Activated naive CD4-positive, alpha-beta T cell treated with anti-CD3 and anti-CD28 coated beads, Interleukin-2, amount 10 ng/mL, durations not matched to agents 7 days and 5 days (primary cell): ENCODE results near the gene P2RX3.
"Not testable (repeated sequence)": the region's sequence is repeated elsewhere in the genome, so short reads cannot be mapped to it uniquely, and the experiment has no call there.

ENCODE experiments used
- CTCF ChIA-PET: fragments of 350-600 bp; sonication (Branson Sonifier 250); formaldehyde crosslinking; loops from one replicate; lab custom pipeline; 2021; ENCODE audit warnings: antibody characterized with exemption; lab: Charles Lee
- DNase-seq: peaks from one replicate; pipeline ENCODE4 v3.0.0-alpha.2; 2020
- H3K27ac Mint-ChIP-seq: one replicate; pipeline ENCODE4 v1.8.0; 2021; ENCODE audit warnings: mild to moderate bottlenecking, moderate library complexity, mixed read lengths
- H3K27me3 Mint-ChIP-seq: one replicate; pipeline ENCODE4 v1.8.0; 2021; ENCODE audit warnings: mild to moderate bottlenecking, mixed read lengths
- H3K36me3 Mint-ChIP-seq: one replicate; pipeline ENCODE4 v1.8.0; 2021; ENCODE audit warnings: mixed read lengths
- H3K4me1 Mint-ChIP-seq: one replicate; pipeline ENCODE4 v1.8.0; 2021; ENCODE audit warnings: mixed read lengths
- H3K4me3 Mint-ChIP-seq: one replicate; pipeline ENCODE4 v1.8.0; 2021; ENCODE audit warnings: mild to moderate bottlenecking, moderate library complexity, mixed read lengths
- H3K9me3 Mint-ChIP-seq: one replicate; pipeline ENCODE4 v1.8.0; 2021; ENCODE audit warnings: mixed read lengths

P2RX3 gene

DNA sequence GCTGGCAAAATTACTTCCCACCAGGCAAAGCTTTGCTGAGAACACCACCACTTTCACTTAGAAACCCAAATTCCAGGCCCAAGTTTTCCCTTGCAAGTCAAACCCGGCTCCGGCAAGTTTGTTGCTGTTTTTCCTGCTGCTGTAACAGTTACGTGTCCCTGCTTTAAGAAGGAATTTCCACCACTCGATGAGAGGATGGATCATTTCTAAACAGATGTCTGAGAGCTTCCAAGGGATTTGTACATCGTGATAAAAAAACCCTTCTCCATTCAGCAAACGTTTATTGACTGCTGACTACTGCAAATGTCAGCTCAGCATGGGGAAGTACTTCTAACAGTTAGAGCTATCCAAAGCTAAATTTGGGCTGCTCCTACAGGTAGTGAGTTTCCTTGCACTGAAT is 19.7 kb downstream of the P2RX3 start:
- Mint-ChIP-seq H3K4me1 (no peaks in the 10 kb centered on the region), H3K27ac (no peak overlapping the region), H3K4me3 (no peak overlapping the region), H3K36me3 (no peaks in the 10 kb centered on the region), H3K9me3 (no peaks in the 10 kb centered on the region), H3K27me3 (peaks cover 51% of the 10 kb centered on the region)
- CTCF ChIA-PET: interaction anchor here (1.6 kb wide), 1 partner anchor 10 kb away, joined by 3 read pairs; no protein-coding TSS in a partner anchor
- DNase-seq: no peak

DNA sequence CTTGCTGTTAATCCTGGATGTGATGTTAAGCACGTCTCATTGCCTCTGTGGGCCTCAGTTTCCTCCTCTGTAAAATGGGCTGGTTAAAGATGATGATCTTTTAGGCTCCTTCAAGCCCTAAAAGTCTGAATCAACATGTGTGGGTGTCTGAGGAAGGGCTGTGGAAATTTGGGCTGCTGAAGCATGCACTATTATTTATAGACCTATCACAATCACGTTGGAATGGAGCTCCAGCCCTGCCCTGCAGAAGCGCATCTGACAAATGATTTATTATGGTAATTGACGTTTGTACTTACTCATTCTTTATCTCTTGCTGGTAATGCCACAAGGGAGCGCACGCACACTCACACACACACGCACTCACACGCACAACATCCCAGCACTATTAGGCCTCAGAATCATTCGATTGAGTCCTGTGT is 20.4 kb downstream of the P2RX3 start:
- no peaks in the 10 kb centered on the region for H3K9me3 Mint-ChIP-seq
- H3K4me1 Mint-ChIP-seq: no peaks in the 10 kb centered on the region
- DNase-seq: no peak
- CTCF ChIA-PET: interaction anchor here (0.9 kb wide), 1 partner anchor 10 kb away, joined by 3 read pairs; no protein-coding TSS in a partner anchor
- no peak overlapping the region for H3K27ac Mint-ChIP-seq
- H3K4me3 Mint-ChIP-seq: no peak overlapping the region
- H3K36me3 Mint-ChIP-seq: no peaks in the 10 kb centered on the region
- peaks cover 48% of the 10 kb centered on the region for H3K27me3 Mint-ChIP-seq

DNA sequence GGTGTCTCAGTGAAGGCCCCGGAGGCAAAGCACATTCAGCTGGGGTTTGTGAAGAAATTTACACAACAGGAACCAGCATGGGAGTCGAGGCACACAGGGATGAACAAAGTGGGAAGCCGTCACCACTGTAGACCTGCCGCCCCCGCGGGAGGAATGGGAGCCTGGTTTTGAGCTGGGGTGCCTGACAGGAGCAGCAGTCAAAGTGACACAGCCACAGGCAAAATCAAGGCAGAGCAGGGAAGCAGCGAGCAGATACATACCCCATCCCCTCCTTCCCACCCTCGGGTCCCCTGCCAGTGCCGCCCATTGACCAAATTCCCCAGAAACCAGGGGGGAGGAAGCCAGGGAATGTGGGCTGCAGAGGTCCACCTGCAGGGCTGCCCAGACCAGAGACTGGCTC is 20.8 kb downstream of the P2RX3 start:
- no peaks in the 10 kb centered on the region for H3K9me3 Mint-ChIP-seq
- CTCF ChIA-PET: interaction anchor here (0.9 to 1.2 kb wide), 2 partner anchors 9 to 13 kb away, joined by 3 to 4 read pairs; no protein-coding TSS in a partner anchor
- H3K4me3 Mint-ChIP-seq: no peak overlapping the region
- H3K4me1 Mint-ChIP-seq: no peaks in the 10 kb centered on the region
- no peak overlapping the region for H3K27ac Mint-ChIP-seq
- DNase-seq: no peak
- H3K36me3 Mint-ChIP-seq: no peaks in the 10 kb centered on the region
- H3K27me3 Mint-ChIP-seq: peaks cover 45% of the 10 kb centered on the region

DNA sequence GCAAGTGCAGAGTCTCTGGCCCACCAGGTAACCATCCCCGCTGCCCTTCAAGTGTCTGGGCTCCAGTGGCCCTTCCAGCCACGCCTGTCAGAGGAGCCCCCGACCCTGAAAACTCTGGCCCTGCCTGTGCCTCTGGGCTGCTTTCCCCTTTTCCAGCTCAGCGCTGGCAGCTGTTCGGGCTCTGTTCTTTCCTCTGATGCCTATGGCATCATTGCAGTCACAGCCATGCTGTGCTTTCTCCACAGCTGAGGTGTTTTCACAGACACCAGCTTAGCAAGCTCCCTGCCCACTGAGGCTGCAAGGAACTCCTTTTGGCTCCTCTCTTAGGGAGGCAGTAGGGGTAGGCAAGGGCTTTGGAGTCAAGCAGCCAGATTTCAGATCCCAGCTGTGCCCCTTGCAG is 21.2 kb downstream of the P2RX3 start:
- no peaks in the 10 kb centered on the region for H3K9me3 Mint-ChIP-seq
- no peaks in the 10 kb centered on the region for H3K4me1 Mint-ChIP-seq
- H3K27me3 Mint-ChIP-seq: peaks cover 45% of the 10 kb centered on the region
- CTCF ChIA-PET: interaction anchor here (0.6 to 1.2 kb wide), 3 partner anchors 9 to 1022 kb away, joined by 3 to 4 read pairs (median 4); no protein-coding TSS in a partner anchor
- DNase-seq: no peak
- no peak overlapping the region for H3K4me3 Mint-ChIP-seq
- H3K36me3 Mint-ChIP-seq: no peaks in the 10 kb centered on the region
- H3K27ac Mint-ChIP-seq: no peak overlapping the region

DNA sequence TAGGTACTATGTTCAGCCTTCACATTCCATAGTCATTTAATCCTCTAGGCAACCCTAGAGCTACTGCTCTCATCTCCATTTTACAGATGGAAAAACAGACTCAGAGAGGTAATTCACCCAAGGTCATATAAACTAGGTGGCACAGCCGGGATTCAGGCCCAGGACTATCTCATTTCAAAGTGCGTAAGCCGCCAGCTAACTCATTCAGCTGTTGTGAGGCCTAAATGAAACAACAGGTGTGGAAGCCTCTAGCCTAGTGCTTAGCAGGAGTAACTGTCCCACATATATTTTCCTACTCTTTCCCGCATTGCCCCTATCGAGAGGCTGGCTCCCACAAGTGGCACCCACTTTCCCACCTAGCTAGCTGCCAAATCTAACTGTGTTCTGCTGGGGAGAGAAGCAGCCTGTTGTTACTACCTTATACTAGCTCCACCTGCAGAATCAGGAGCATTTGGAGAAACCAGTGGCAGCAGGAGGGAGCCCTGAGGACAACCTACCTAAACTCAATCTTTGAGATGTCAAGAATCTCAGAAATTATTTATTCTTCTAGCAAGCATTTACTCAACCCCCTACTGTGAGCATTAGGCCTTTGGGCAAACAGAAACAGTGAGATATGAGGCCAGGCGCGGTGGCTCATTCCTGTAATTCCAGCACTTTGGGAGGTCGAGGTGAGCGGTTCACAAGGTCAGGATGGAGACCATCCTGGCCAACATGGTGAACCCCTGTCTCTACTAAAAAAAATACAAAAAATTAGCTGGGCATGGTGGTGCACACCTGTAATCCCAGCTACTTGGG is 21.9 kb downstream of the P2RX3 start:
- Mint-ChIP-seq H3K4me1 (no peaks in the 10 kb centered on the region), H3K27me3 (peaks cover 43% of the 10 kb centered on the region), H3K27ac (no peak overlapping the region), H3K9me3 (no peaks in the 10 kb centered on the region), H3K4me3 (no peak overlapping the region), H3K36me3 (no peaks in the 10 kb centered on the region)
- DNase-seq: no peak
- CTCF ChIA-PET: interaction anchor here (0.6 to 1.2 kb wide), 2 partner anchors 14 to 1021 kb away, joined by 4 read pairs; no protein-coding TSS in a partner anchor

DNA sequence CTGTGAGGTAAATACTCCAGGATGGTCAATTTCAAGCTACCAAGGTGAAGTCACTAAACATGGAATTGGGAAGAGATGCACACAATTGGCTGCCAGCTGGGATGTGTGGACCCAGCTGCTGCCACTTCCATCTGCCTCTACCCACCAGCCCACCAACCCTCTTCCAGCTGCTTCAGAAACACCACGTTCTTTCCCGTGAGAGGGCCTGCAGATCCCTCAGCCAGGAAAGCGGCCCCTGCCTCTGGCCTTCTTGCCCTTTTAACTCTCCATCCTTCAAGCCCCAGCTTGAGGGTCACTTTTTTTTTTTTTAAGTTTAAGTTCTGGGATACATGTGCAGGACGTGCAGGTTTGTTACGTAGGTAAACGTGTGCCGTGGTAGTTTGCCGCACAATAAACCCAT is 22.8 kb downstream of the P2RX3 start:
- CTCF ChIA-PET: no interaction called here
- H3K4me1 Mint-ChIP-seq: no peaks in the 10 kb centered on the region
- H3K9me3 Mint-ChIP-seq: no peaks in the 10 kb centered on the region
- no peak overlapping the region for H3K4me3 Mint-ChIP-seq
- peaks cover 47% of the 10 kb centered on the region for H3K27me3 Mint-ChIP-seq
- no peak overlapping the region for H3K27ac Mint-ChIP-seq
- no peaks in the 10 kb centered on the region for H3K36me3 Mint-ChIP-seq
- no peak for DNase-seq

DNA sequence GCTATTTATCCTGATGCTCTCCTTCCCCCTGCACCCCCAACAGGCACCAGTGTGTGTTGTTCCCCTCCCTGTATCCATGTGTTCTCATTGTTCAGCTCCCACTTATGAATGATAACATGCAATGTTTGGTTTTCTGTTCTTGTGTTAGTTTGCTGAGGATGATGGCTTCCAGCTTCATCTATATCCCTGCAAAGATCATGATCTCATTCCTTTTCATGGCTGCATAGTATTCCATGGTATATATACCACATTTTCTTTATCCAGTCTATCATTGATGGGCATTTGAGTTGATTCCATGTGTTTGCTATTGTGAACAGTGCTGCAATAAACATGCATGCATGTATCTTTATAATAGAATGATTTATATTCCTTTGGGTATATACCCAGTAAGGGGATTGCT is 23.3 kb downstream of the P2RX3 start:
- not testable (repeated sequence) for H3K4me3 Mint-ChIP-seq, DNase-seq, H3K36me3 Mint-ChIP-seq, H3K4me1 Mint-ChIP-seq, H3K9me3 Mint-ChIP-seq, H3K27ac Mint-ChIP-seq
- CTCF ChIA-PET: interaction anchor here (0.9 kb wide), 1 partner anchor 439 kb away, joined by 5 read pairs; no protein-coding TSS in a partner anchor
- H3K27me3 Mint-ChIP-seq: peaks cover 46% of the 10 kb centered on the region

DNA sequence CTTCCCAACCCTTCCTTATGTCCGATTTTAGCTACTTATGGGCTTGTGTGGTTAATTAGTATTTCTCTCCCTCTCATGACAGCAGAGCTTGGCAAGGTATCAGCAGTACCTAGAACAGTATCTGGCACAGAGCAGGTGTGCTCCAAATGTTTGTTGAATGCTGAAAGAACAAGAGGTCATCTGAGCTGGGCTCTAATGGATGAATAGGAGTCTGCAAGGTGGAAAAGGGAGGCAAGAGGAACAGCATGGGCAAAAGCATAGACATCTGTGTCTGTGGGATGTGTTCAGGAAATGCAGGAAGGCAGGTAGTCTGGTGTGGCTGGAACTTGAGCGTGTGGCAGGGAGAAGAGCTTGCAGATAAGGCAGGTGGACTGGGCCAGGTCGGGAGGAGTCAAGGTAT is 23.8 kb downstream of the P2RX3 start:
- Mint-ChIP-seq H3K36me3 (no peaks in the 10 kb centered on the region), H3K4me3 (no peak overlapping the region), H3K4me1 (no peaks in the 10 kb centered on the region), H3K27ac (no peak overlapping the region), H3K9me3 (no peaks in the 10 kb centered on the region), H3K27me3 (peaks cover 45% of the 10 kb centered on the region)
- CTCF ChIA-PET: interaction anchor here (0.9 kb wide), 1 partner anchor 438 kb away, joined by 5 read pairs; no protein-coding TSS in a partner anchor
- DNase-seq: no peak

DNA sequence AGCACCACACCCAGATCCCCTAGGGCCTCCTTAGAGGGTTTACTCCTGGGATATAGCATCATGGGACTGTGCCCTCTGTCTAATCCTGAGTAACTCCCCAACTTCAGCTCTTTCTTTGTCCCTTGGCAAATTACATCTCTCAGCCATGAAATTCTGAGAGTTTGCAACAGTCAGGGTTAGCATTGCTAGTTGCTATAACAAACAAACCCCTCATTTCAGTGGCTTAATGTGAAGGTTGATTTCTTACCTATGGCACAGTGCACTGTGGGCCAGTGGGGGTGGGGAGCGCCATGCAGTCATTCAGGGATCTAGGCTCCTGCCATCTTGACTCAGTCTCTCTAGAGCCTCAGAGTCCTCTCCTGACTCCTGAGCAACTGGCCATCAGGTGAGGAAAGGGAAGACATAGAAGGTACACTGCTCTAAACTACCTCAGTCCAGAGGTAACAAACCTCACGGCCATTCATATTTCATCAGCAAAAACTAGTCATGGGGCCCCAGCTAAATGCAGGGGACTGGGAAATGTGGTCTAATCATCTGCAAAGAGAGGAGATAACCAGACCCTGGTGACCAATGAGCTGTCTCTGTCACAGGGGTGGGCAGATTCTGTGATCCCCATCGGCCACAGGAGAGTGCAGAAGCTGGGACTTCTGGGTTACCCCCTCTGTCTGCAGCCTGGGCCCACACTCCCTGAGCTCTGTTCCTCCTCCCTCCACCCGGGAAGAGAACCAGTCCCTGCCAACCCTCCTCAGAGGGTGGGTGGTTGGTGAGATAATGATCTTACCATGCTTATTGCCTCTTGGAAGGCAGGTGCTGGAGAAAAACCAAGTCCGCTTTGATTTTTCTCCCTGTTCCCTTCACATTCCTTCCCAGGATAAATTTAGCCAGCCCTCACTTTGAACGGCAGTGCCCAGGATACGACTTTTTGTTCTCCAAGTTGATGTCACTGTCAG is 25.3 kb downstream of the P2RX3 start:
- H3K4me1 Mint-ChIP-seq: no peaks in the 10 kb centered on the region
- H3K27ac Mint-ChIP-seq: no peak overlapping the region
- H3K36me3 Mint-ChIP-seq: no peaks in the 10 kb centered on the region
- H3K9me3 Mint-ChIP-seq: no peaks in the 10 kb centered on the region
- no peak for DNase-seq
- CTCF ChIA-PET: interaction anchor here (1.0 kb wide), 1 partner anchor 163 kb away, joined by 4 read pairs; no protein-coding TSS in a partner anchor
- H3K27me3 Mint-ChIP-seq: peaks cover 50% of the 10 kb centered on the region
- no peak overlapping the region for H3K4me3 Mint-ChIP-seq

DNA sequence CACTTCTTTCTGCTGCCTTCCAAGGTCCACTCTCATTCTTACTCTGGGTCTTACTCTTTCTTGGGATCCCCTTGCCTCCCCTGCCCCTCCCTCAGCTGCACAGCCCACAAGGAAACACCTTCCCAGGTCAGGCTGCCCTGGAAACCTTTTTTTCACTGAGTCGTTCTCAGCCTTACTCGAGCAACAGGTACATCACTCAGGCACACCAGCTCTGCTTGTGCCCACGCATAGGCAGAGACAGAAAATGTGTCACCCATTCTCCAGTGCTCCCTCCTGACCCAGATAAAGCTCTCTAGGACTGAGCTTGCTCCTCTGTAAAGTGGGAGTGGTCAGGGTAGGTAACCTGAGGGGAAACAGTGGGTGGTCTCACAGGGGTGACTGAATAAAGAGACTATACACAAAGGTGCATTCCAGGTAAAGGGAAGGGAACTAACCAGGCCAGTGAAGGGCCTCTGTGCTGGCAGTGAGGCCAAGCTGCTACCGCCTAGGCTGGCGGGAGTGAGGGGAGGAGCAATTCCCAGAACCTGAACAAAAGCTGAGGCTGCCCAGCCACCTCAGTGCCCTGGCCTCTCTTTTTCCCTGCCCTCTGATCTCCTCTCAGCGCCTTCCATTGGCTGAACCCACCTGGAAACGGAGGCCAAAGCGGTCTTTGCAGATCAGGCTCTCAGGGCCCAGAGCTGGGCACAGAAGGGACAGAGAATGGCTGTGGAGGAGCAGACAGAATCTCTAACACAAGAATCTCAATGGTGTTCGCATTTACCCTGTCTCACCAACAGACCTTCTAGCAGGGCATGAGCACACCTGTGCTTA is 26.9 kb downstream of the P2RX3 start:
- no peaks in the 10 kb centered on the region for H3K36me3 Mint-ChIP-seq
- no peak overlapping the region for H3K27ac Mint-ChIP-seq

DNA sequence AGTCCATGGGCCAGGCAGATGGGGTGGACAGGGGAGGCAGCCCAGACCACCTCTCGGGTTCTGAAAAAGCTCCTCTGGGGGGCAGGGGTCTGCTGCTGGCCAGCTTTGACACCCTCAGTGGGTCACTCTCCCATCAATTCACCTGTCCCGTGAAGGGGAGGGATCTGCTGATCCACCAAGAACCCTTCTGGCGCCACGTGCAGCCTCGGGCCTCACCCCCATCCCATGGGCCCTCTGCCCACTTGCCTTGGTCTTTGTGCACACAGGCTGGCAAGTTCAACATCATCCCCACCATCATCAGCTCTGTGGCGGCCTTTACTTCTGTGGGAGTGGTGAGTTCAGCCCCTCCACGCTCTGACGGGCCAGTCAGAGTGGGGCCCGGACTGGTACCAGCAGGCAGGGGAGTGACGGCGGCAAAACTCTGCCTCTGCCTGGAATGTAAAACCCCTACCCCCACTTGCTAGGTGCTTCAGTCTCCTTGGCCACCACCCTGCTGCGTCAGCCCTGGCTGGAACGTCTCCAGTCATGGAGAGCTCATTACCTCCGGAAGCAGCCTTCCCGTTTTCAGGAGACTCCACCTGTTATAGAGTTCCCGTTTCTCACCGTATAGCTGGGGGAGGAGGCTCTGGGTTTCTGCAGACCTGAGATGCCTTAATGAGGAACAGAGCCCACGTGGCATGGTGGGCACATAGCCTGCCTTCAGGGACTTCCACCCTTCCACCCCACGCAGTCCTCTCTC is 30.1 kb downstream of the P2RX3 start:
- H3K36me3 Mint-ChIP-seq: no peaks in the 10 kb centered on the region
- no peaks in the 10 kb centered on the region for H3K9me3 Mint-ChIP-seq
- peaks cover 38% of the 10 kb centered on the region for H3K27me3 Mint-ChIP-seq
- H3K4me1 Mint-ChIP-seq: no peaks in the 10 kb centered on the region
- no peak overlapping the region for H3K4me3 Mint-ChIP-seq
- CTCF ChIA-PET: interaction anchor here (1.2 kb wide), 1 partner anchor 9 kb away, joined by 3 read pairs; no protein-coding TSS in a partner anchor
- DNase-seq: no peak
- no peak overlapping the region for H3K27ac Mint-ChIP-seq

More for the DNA sequence above, 26.9 kb downstream of the P2RX3 start:
- DNase-seq: no peak
- H3K4me1 Mint-ChIP-seq: no peaks in the 10 kb centered on the region
- no peaks in the 10 kb centered on the region for H3K9me3 Mint-ChIP-seq
- no peak overlapping the region for H3K4me3 Mint-ChIP-seq
- peaks cover 56% of the 10 kb centered on the region for H3K27me3 Mint-ChIP-seq
- CTCF ChIA-PET: interaction anchor here (0.9 kb wide), 1 partner anchor 88 kb away, joined by 3 read pairs; no protein-coding TSS in a partner anchor

DNA sequence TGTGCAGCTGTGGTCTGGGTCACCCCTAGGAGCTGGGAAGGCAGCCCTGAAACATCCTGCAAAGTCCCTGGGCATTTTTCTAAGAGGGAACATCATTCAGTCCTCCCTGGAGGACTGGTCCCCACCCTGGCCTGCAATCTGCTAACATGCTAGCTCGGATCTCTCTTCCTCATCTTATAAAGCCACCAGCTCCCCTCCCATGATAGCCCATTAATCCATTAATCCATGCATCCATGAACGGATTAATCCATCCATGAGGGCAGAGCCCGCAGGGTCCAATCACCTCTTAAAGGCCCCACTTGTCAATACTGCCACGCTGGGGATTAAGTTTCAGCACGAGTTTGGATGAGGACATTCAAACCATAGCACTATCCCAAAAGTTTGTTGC is 30.7 kb downstream of the P2RX3 start:
- Mint-ChIP-seq H3K27me3 (peaks cover 38% of the 10 kb centered on the region), H3K4me3 (no peak overlapping the region)

DNA sequence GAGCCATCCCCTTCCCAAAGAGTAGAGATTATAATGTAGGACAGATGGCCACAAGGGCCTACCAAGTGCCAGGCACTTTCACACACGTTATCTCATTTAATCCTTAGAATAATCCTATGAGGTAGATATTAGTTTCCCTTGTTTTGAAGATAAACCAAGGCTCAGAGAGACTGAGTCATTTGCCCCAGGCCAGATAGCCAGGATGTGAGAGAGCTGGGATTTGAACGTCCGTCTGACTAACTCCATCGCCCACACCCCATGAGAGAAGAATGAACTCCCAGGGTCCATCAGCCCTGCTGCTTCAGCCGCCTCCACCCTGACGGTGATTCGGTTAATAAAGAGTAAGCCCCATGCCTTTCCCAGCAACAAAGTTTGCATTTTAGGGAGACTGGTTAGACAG is 32.1 kb downstream of the P2RX3 start:
- H3K27me3 Mint-ChIP-seq: peaks cover 33% of the 10 kb centered on the region
- H3K36me3 Mint-ChIP-seq: no peaks in the 10 kb centered on the region
- H3K4me3 Mint-ChIP-seq: no peak overlapping the region
- DNase-seq: no peak
- no peaks in the 10 kb centered on the region for H3K4me1 Mint-ChIP-seq
- no peaks in the 10 kb centered on the region for H3K9me3 Mint-ChIP-seq
- H3K27ac Mint-ChIP-seq: no peak overlapping the region
- CTCF ChIA-PET: no interaction called here

More for the DNA sequence above, 30.7 kb downstream of the P2RX3 start:
- DNase-seq: no peak
- H3K36me3 Mint-ChIP-seq: no peaks in the 10 kb centered on the region
- CTCF ChIA-PET: interaction anchor here (1.2 kb wide), 1 partner anchor 10 kb away, joined by 3 read pairs; no protein-coding TSS in a partner anchor
- no peak overlapping the region for H3K27ac Mint-ChIP-seq
- H3K9me3 Mint-ChIP-seq: no peaks in the 10 kb centered on the region
- no peaks in the 10 kb centered on the region for H3K4me1 Mint-ChIP-seq
